GM18519 (cell line): Measurements from ENCODE around the gene ITCH.

Experiments used
- ATAC-seq: cut with Tn5 transposase; IDR thresholded peaks from one replicate; pipeline ENCODE4 v1.9.1; 2021; ENCODE audit warnings: mild to moderate bottlenecking, moderate library complexity; ENCODE audit not compliant: unreplicated experiment, low FRiP score

The ITCH gene

GRCh38 chr20:34525709-34526416 is 162.8 kb downstream of the ITCH start:
- no peak for ATAC-seq

GRCh38 chr20:34526466-34526865 is 163.4 kb downstream of the ITCH start:
- no peak for ATAC-seq

- no peak for ATAC-seq
Observed at GRCh38 chr20:34527016-34527415, 163.9 kb downstream of the ITCH start.

GRCh38 chr20:34528921-34529297 is 165.8 kb downstream of the ITCH start:
- no peak for ATAC-seq

- no peak for ATAC-seq
Observed at GRCh38 chr20:34529742-34530141, 166.7 kb downstream of the ITCH start.

GRCh38 chr20:34530342-34530741 is 167.3 kb downstream of the ITCH start:
- no peak for ATAC-seq

- no peak for ATAC-seq
Observed at GRCh38 chr20:34531608-34532265, 168.7 kb downstream of the ITCH start.

GRCh38 chr20:34532320-34532719 is 169.2 kb downstream of the ITCH start:
- no peak for ATAC-seq

- ATAC-seq, result no peak
Observed at GRCh38 chr20:34532756-34533155, 169.7 kb downstream of the ITCH start.

- no peak for ATAC-seq
Observed at GRCh38 chr20:34534391-34535165, 171.5 kb downstream of the ITCH start.

GRCh38 chr20:34535301-34535840 is 172.3 kb downstream of the ITCH start:
- no peak for ATAC-seq

GRCh38 chr20:34535857-34536256 is 172.8 kb downstream of the ITCH start:
- no peak for ATAC-seq

- ATAC-seq, result no peak
Observed at GRCh38 chr20:34536798-34537394, 173.8 kb downstream of the ITCH start.

GRCh38 chr20:34537651-34538050 is 174.6 kb downstream of the ITCH start:
- no peak for ATAC-seq

- no peak for ATAC-seq
Observed at GRCh38 chr20:34538671-34539123, 175.6 kb downstream of the ITCH start.

GRCh38 chr20:34539756-34540155 is 176.7 kb downstream of the ITCH start:
- ATAC-seq, result no peak

GRCh38 chr20:34540596-34541263 is 177.7 kb downstream of the ITCH start:
- no peak for ATAC-seq

- ATAC-seq, result no peak
Observed at GRCh38 chr20:34541264-34541901, 178.3 kb downstream of the ITCH start.

GRCh38 chr20:34541917-34542316 is 178.8 kb downstream of the ITCH start:
- no peak for ATAC-seq

- no peak for ATAC-seq
Observed at GRCh38 chr20:34542439-34542838, 179.4 kb downstream of the ITCH start.
